ENCODE results near the gene CRTC1. TPM values are rescaled to one million over a fixed set of nuclear protein-coding genes. Genes with fewer than 3 reads are reported as not detected.

CRTC1 gene
- total and polyA plus RNA-seq, 4 donors: 1.5 to 3.5 (median 1.9) TPM

DNA sequence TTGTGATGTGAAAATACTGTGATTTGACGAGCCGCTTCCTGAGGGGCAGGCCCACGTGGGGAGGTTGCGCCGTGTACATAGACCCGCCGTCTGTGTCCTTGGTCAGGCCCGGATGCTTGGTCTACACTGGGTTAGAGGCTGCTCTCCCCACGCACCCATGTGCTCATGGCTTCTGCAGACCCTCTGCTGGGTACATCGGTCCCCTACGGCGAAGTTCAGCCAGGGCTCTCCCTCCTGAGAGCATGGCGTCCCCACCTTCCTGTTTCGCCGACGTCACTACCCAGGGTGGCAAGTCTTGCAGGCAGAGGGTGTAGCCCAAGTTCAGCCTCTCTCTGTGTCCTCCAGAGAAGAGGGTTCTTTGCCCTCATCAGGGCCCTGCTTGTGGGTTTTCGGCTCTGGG is 96.6 kb downstream of the CRTC1 start:
- no peak overlapping the region for H3K4me3 ChIP-seq (ENCODE audit: low read depth in 1 of 3, low read length in 3 of 3)
- no peaks in the 10 kb centered on the region for H3K27me3 ChIP-seq (ENCODE audit: control insufficient read depth in 4 of 4, insufficient read depth in 4 of 4, low read length in 3 of 4)
- no peak overlapping the region for H3K27ac ChIP-seq (ENCODE audit: low read depth in 1 of 2, low read length in 2 of 2)
- no peak for DNase-seq (ENCODE audit: low spot score)
- H3K9ac ChIP-seq (ENCODE audit: low read depth in 1 of 2, low read length in 2 of 2): no peak overlapping the region
- H3K9me3 ChIP-seq (ENCODE audit: control insufficient read depth in 4 of 4, low read length in 3 of 4): no peaks in the 10 kb centered on the region
- H3K4me1 ChIP-seq (ENCODE audit: control insufficient read depth in 4 of 4, insufficient read depth in 4 of 4, low read length in 3 of 4): no peaks in the 10 kb centered on the region
- WGBS: 92% methylated on average over 17 of the region's 17 CpGs
- TF ChIP-seq YY1 (IDR thresholded peaks at IDR 0.05) (no peak), FOXA2 (IDR thresholded peaks at IDR 0.05) (no peak), EGR1 (IDR thresholded peaks at IDR 0.05; ENCODE audit: low read depth in 2 of 2) (no peak), MAX (IDR thresholded peaks at IDR 0.05) (no peak), RAD21 (IDR thresholded peaks at IDR 0.05) (no peak), JUND (IDR thresholded peaks at IDR 0.05) (no peak), SP1 (IDR thresholded peaks at IDR 0.05) (no peak), NR2F2 (IDR thresholded peaks at IDR 0.05) (no peak), ATF3 (IDR thresholded peaks at IDR 0.05) (no peak), RXRA (IDR thresholded peaks at IDR 0.05) (no peak), GABPA (IDR thresholded peaks at IDR 0.05 in 1 of 2, conservative IDR thresholded peaks at IDR 0.05 in 1 of 2) (no peak), FOXA1 (IDR thresholded peaks at IDR 0.05) (no peak), HNF4A (conservative IDR thresholded peaks at IDR 0.05) (no peak)
- TF ChIP-seq, protein P1, sequence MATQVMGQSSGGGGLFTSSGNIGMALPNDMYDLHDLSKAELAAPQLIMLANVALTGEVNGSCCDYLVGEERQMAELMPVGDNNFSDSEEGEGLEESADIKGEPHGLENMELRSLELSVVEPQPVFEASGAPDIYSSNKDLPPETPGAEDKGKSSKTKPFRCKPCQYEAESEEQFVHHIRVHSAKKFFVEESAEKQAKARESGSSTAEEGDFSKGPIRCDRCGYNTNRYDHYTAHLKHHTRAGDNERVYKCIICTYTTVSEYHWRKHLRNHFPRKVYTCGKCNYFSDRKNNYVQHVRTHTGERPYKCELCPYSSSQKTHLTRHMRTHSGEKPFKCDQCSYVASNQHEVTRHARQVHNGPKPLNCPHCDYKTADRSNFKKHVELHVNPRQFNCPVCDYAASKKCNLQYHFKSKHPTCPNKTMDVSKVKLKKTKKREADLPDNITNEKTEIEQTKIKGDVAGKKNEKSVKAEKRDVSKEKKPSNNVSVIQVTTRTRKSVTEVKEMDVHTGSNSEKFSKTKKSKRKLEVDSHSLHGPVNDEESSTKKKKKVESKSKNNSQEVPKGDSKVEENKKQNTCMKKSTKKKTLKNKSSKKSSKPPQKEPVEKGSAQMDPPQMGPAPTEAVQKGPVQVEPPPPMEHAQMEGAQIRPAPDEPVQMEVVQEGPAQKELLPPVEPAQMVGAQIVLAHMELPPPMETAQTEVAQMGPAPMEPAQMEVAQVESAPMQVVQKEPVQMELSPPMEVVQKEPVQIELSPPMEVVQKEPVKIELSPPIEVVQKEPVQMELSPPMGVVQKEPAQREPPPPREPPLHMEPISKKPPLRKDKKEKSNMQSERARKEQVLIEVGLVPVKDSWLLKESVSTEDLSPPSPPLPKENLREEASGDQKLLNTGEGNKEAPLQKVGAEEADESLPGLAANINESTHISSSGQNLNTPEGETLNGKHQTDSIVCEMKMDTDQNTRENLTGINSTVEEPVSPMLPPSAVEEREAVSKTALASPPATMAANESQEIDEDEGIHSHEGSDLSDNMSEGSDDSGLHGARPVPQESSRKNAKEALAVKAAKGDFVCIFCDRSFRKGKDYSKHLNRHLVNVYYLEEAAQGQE (IDR thresholded peaks at IDR 0.05): no peak
- TF ChIP-seq, protein P2, sequence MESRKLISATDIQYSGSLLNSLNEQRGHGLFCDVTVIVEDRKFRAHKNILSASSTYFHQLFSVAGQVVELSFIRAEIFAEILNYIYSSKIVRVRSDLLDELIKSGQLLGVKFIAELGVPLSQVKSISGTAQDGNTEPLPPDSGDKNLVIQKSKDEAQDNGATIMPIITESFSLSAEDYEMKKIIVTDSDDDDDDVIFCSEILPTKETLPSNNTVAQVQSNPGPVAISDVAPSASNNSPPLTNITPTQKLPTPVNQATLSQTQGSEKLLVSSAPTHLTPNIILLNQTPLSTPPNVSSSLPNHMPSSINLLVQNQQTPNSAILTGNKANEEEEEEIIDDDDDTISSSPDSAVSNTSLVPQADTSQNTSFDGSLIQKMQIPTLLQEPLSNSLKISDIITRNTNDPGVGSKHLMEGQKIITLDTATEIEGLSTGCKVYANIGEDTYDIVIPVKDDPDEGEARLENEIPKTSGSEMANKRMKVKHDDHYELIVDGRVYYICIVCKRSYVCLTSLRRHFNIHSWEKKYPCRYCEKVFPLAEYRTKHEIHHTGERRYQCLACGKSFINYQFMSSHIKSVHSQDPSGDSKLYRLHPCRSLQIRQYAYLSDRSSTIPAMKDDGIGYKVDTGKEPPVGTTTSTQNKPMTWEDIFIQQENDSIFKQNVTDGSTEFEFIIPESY (IDR thresholded peaks at IDR 0.05): no peak
- TF ChIP-seq, protein P3, sequence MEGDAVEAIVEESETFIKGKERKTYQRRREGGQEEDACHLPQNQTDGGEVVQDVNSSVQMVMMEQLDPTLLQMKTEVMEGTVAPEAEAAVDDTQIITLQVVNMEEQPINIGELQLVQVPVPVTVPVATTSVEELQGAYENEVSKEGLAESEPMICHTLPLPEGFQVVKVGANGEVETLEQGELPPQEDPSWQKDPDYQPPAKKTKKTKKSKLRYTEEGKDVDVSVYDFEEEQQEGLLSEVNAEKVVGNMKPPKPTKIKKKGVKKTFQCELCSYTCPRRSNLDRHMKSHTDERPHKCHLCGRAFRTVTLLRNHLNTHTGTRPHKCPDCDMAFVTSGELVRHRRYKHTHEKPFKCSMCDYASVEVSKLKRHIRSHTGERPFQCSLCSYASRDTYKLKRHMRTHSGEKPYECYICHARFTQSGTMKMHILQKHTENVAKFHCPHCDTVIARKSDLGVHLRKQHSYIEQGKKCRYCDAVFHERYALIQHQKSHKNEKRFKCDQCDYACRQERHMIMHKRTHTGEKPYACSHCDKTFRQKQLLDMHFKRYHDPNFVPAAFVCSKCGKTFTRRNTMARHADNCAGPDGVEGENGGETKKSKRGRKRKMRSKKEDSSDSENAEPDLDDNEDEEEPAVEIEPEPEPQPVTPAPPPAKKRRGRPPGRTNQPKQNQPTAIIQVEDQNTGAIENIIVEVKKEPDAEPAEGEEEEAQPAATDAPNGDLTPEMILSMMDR (IDR thresholded peaks at IDR 0.05; ENCODE audit: low read depth, low read length, missing input control): no peak
- H3K36me3 ChIP-seq (ENCODE audit: control insufficient read depth in 4 of 4, insufficient read depth in 3 of 4, low read depth in 1 of 4, low read length in 3 of 4): no peaks in the 10 kb centered on the region

GRCh38 chr19:18780631-18781030 is 97.2 kb downstream of the CRTC1 start:
- WGBS: 83% methylated on average over 10 of the region's 10 CpGs
- no peak overlapping the region for H3K9ac ChIP-seq (ENCODE audit: low read depth in 1 of 2, low read length in 2 of 2)
- H3K4me1 ChIP-seq (ENCODE audit: control insufficient read depth in 4 of 4, insufficient read depth in 4 of 4, low read length in 3 of 4): peaks cover 0 to 1% (median 0%) of the 10 kb centered on the region in 4 donors
- no peaks in the 10 kb centered on the region for H3K27me3 ChIP-seq (ENCODE audit: control insufficient read depth in 4 of 4, insufficient read depth in 4 of 4, low read length in 3 of 4)
- no peaks in the 10 kb centered on the region for H3K36me3 ChIP-seq (ENCODE audit: control insufficient read depth in 4 of 4, insufficient read depth in 3 of 4, low read depth in 1 of 4, low read length in 3 of 4)
- no peak for DNase-seq (ENCODE audit: low spot score)
- H3K9me3 ChIP-seq (ENCODE audit: control insufficient read depth in 4 of 4, low read length in 3 of 4): no peaks in the 10 kb centered on the region
- no peak overlapping the region for H3K27ac ChIP-seq (ENCODE audit: low read depth in 1 of 2, low read length in 2 of 2)
- H3K4me3 ChIP-seq (ENCODE audit: low read depth in 1 of 3, low read length in 3 of 3): no peak overlapping the region
- TF ChIP-seq ATF3 (IDR thresholded peaks at IDR 0.05) (no peak), GABPA (IDR thresholded peaks at IDR 0.05 in 1 of 2, conservative IDR thresholded peaks at IDR 0.05 in 1 of 2) (no peak), FOXA2 (IDR thresholded peaks at IDR 0.05) (no peak), SP1 (IDR thresholded peaks at IDR 0.05) (no peak), YY1 (IDR thresholded peaks at IDR 0.05) (no peak), JUND (IDR thresholded peaks at IDR 0.05) (no peak), NR2F2 (IDR thresholded peaks at IDR 0.05) (no peak), MAX (IDR thresholded peaks at IDR 0.05) (no peak)
- TF ChIP-seq, protein P3 (IDR thresholded peaks at IDR 0.05; ENCODE audit: low read depth, low read length, missing input control): no peak
- TF ChIP-seq, protein P1 (IDR thresholded peaks at IDR 0.05): no peak

Measured in liver (tissue), 9 donors.